Endothelial cell of coronary artery (primary cell): Measurements from ENCODE around the gene RNF151. TPM values are rescaled to one million over a fixed set of nuclear protein-coding genes. Genes with fewer than 3 reads are reported as not detected.

ENCODE experiments used
- total RNA-seq: library from RNA; depleted of rRNA; stranded (reverse); fragments of >200 nt; gene quantifications from 2 replicates; pipeline ENCODE4 v1.2.3, GENCODE V29; 2014

RNF151 gene
- total RNA-seq, result not detected in 2 replicates

GRCh38 chr16:1966460-1966859 is at the start of gene RNF151:
TSS of gene RNF151 (plus strand) at chr16:1966856. CDS start at chr16:1966882, 26 bp downstream.

GRCh38 chr16:1918351-1919326 is 48.0 kb upstream of the RNF151 start, which contains the start of gene HS3ST6:
TSS of gene HS3ST6 (minus strand) at chr16:1918415. CDS start at chr16:1918323, 92 bp downstream.

GRCh38 chr16:1942810-1943726 is 23.6 kb upstream of the RNF151 start, which contains the start of gene MSRB1:
TSS of gene MSRB1 (minus strand) at chr16:1943199. CDS start at chr16:1943156, 43 bp downstream.

GRCh38 chr16:1959269-1960039 is 7.2 kb upstream of the RNF151 start, which contains the start of gene NDUFB10:
TSS of gene NDUFB10 (plus strand) at chr16:1959538. CDS start at chr16:1959625, 87 bp downstream.

GRCh38 chr16:1964506-1965395 is 1.9 kb upstream of the RNF151 start, which contains the start of gene RPS2:
TSS of gene RPS2 (minus strand) at chr16:1964826. CDS start at chr16:1964625, 201 bp downstream.

GRCh38 chr16:1971796-1972489 is 5.3 kb downstream of the RNF151 start, which contains the start of gene TBL3:
TSS of gene TBL3 (plus strand) at chr16:1972053. CDS start at chr16:1972165, 112 bp downstream.

GRCh38 chr16:1981398-1981836 is 14.8 kb downstream of the RNF151 start, which contains the start of gene NOXO1:
TSS of gene NOXO1 (minus strand) at chr16:1981469. CDS start at chr16:1981179, 290 bp downstream.

GRCh38 chr16:1983544-1984346 is 17.1 kb downstream of the RNF151 start, which contains the start of gene GFER:
TSS of gene GFER (plus strand) at chr16:1984193. CDS start at chr16:1984219, 26 bp downstream.

GRCh38 chr16:1989209-1990100 is 22.8 kb downstream of the RNF151 start, which contains the start of gene SYNGR3:
TSS of gene SYNGR3 (plus strand) at chr16:1989970. CDS start at chr16:1990103, 133 bp downstream.

GRCh38 chr16:2009791-2010510 is 43.3 kb downstream of the RNF151 start, which contains the start of gene ZNF598:
TSS of gene ZNF598 (minus strand) at chr16:2009821.

Other genes with a start within 250 kb of the RNF151 start
- 32.7 and 53.0 TPM in 2 replicates for gene NME3, start 195.3 kb upstream of the RNF151 start, total RNA-seq
- 4.7 and 11.7 TPM in 2 replicates for gene EME2, start 194.0 kb upstream of the RNF151 start, total RNA-seq
- 107 and 111 TPM in 2 replicates for gene MRPS34, start 193.7 kb upstream of the RNF151 start, total RNA-seq
- gene SPSB3, start 184.3 kb upstream of the RNF151 start, total RNA-seq, result 38.5 and 53.4 TPM in 2 replicates
- gene NUBP2, start 183.9 kb upstream of the RNF151 start, total RNA-seq, result 73.8 and 74.3 TPM in 2 replicates
- gene IGFALS, start 173.2 kb upstream of the RNF151 start, total RNA-seq, result not detected in 2 replicates
- 74.0 and 91.0 TPM in 2 replicates for gene HAGH, start 140.0 kb upstream of the RNF151 start, total RNA-seq
- 132 and 143 TPM in 2 replicates for gene FAHD1, start 139.7 kb upstream of the RNF151 start, total RNA-seq
- under 0.01 TPM in 1 of 2 replicates, not detected in the other for gene MEIOB, start 94.7 kb upstream of the RNF151 start, total RNA-seq
- gene HS3ST6, start 48.4 kb upstream of the RNF151 start, total RNA-seq, result not detected in 2 replicates
- 5.8 and 8.2 TPM in 2 replicates for gene MSRB1, start 23.7 kb upstream of the RNF151 start, total RNA-seq
- not detected in 2 replicates for gene RPL3L, start 12.2 kb upstream of the RNF151 start, total RNA-seq
- 149 and 206 TPM in 2 replicates for gene NDUFB10, start 7.3 kb upstream of the RNF151 start, total RNA-seq
- gene RPS2, start 2.0 kb upstream of the RNF151 start, total RNA-seq, result 3,397 and 3,624 TPM in 2 replicates
- gene TBL3, start 5.2 kb downstream of the RNF151 start, total RNA-seq, result 45.6 and 49.4 TPM in 2 replicates
- gene NOXO1, start 14.6 kb downstream of the RNF151 start, total RNA-seq, result not detected in 2 replicates
- gene GFER, start 17.3 kb downstream of the RNF151 start, total RNA-seq, result 12.8 and 14.6 TPM in 2 replicates
- 2.0 and 2.9 TPM in 2 replicates for gene SYNGR3, start 23.1 kb downstream of the RNF151 start, total RNA-seq
- gene ZNF598, start 43.0 kb downstream of the RNF151 start, total RNA-seq, result 17.7 and 23.6 TPM in 2 replicates
- gene NPW, start 52.9 kb downstream of the RNF151 start, total RNA-seq, result 0.18 and 0.38 TPM in 2 replicates
- gene NHERF2, start 60.0 kb downstream of the RNF151 start, total RNA-seq, result 63.8 and 66.9 TPM in 2 replicates
- 49.3 and 52.5 TPM in 2 replicates for gene NTHL1, start 81.0 kb downstream of the RNF151 start, total RNA-seq
- 44.4 and 54.6 TPM in 2 replicates for gene TSC2, start 81.1 kb downstream of the RNF151 start, total RNA-seq
- 38.1 and 102 TPM in 2 replicates for gene PKD1, start 169.0 kb downstream of the RNF151 start, total RNA-seq
- 0.75 and 1.3 TPM in 2 replicates for gene RAB26, start 181.8 kb downstream of the RNF151 start, total RNA-seq
- gene TRAF7, start 188.9 kb downstream of the RNF151 start, total RNA-seq, result 88.0 and 89.5 TPM in 2 replicates
- gene CASKIN1, start 229.7 kb downstream of the RNF151 start, total RNA-seq, result 0.19 and 0.54 TPM in 2 replicates
- gene MLST8, start 238.6 kb downstream of the RNF151 start, total RNA-seq, result 13.2 and 19.7 TPM in 2 replicates
- 1.6 and 2.4 TPM in 2 replicates for gene BRICD5, start 244.0 kb downstream of the RNF151 start, total RNA-seq
- gene PGP, start 248.0 kb downstream of the RNF151 start, total RNA-seq, result 14.3 and 16.6 TPM in 2 replicates